HAP-1 (cell line): ENCODE results near the gene ILF2.

Experiments used
- DNase-seq, 2 experiments: peaks; one replicate each; pipeline ENCODE4 v3.0.0-alpha.2; 2016 to 2020; ENCODE audit warnings: low spot score in 2 of 2
- H3K27me3 ChIP-seq: fragments of 250-450 bp; sonication (Bioruptor Pico); 2 replicates; pipeline ENCODE4 v1.5.1; 2020; ENCODE audit warnings: low read depth, mild to moderate bottlenecking, moderate library complexity
- H3K36me3 ChIP-seq: fragments of 250-450 bp; sonication (Bioruptor Pico); replicated peaks from 2 replicates; pipeline ENCODE4 v1.5.1; 2020; ENCODE audit warnings: mild to moderate bottlenecking
- H3K4me1 ChIP-seq: fragments of 250-450 bp; sonication (Bioruptor Pico); 2 replicates; pipeline ENCODE4 v1.5.1; 2020; ENCODE audit warnings: mild to moderate bottlenecking
- H3K4me3 ChIP-seq: fragments of 250-450 bp; sonication (Bioruptor Pico); 2 replicates; pipeline ENCODE4 v1.5.1; 2020; ENCODE audit warnings: mild to moderate bottlenecking, moderate library complexity
- H3K9me3 ChIP-seq: fragments of 250-450 bp; sonication (Bioruptor Pico); 2 replicates; pipeline ENCODE4 v1.5.1; 2020; ENCODE audit warnings: mild to moderate bottlenecking, moderate library complexity
- in situ Hi-C: fragments of 300-500 bp; cut with MboI; formaldehyde crosslinking; loops from 3 replicates; pipeline ENCODE4 v1.14.3; 2020; ENCODE audit warnings: low sequenced_read_pairs, inconsistent platforms, mixed read lengths

The ILF2 gene

GRCh38 chr1:153633754-153634665 is 36.8 kb downstream of the ILF2 start, which contains the start of gene CHTOP:
CHTOP (plus strand) TSS chr1:153634066; CDS start chr1:153636589, 2,523 bp downstream.
- H3K27me3 ChIP-seq, result no peaks in the 10 kb centered on the region
- H3K4me1 ChIP-seq, result peaks cover 20% of the 10 kb centered on the region
- peaks cover 43% of the 10 kb centered on the region for H3K36me3 ChIP-seq
- no peaks in the 10 kb centered on the region for H3K9me3 ChIP-seq
- DNase-seq, result peak; percentile 97
- in situ Hi-C loops, result no loop called here
- peak within 1 kb of the TSS; percentile 100 for H3K4me3 ChIP-seq

GRCh38 chr1:153633161-153633753 is 37.5 kb downstream of the ILF2 start:
- H3K4me3 ChIP-seq, result peak overlapping the region; percentile 100
- no peak for DNase-seq
- H3K4me1 ChIP-seq, result peaks cover 20% of the 10 kb centered on the region
- H3K27me3 ChIP-seq, result no peaks in the 10 kb centered on the region
- H3K9me3 ChIP-seq, result no peaks in the 10 kb centered on the region
- H3K36me3 ChIP-seq, result peaks cover 36% of the 10 kb centered on the region
- in situ Hi-C loops, result no loop called here

- Histone ChIP-seq H3K36me3 (peaks cover 17% of the 10 kb centered on the region), H3K4me3 (no peak overlapping the region), H3K9me3 (no peaks in the 10 kb centered on the region), H3K4me1 (peaks cover 26% of the 10 kb centered on the region), H3K27me3 (no peaks in the 10 kb centered on the region)
- no peak for DNase-seq
- in situ Hi-C loops, result no loop called here
Measured at GRCh38 chr1:153631047-153632022, 39.5 kb downstream of the ILF2 start.

DNA sequence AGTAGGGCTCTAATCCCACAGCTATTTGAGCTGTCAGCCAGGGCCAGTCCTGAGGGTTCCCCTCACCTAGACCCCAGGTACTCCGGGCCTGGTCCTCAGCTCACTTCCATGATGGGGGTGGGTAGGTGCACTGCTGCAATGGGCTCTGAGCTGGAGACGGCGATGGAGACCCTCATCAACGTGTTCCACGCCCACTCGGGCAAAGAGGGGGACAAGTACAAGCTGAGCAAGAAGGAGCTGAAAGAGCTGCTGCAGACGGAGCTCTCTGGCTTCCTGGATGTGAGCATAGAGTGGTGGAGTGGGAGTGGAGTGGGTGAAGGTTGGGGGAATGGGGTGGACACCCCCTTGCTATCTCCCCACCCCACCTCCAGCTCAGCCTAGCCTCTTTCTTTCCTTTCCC is 40.4 kb downstream of the ILF2 start:
- in situ Hi-C loops, result no loop called here
- DNase-seq, result no peak
- Histone ChIP-seq H3K9me3 (no peaks in the 10 kb centered on the region), H3K27me3 (no peaks in the 10 kb centered on the region), H3K36me3 (peaks cover 12% of the 10 kb centered on the region), H3K4me1 (peaks cover 24% of the 10 kb centered on the region), H3K4me3 (no peak overlapping the region)

DNA sequence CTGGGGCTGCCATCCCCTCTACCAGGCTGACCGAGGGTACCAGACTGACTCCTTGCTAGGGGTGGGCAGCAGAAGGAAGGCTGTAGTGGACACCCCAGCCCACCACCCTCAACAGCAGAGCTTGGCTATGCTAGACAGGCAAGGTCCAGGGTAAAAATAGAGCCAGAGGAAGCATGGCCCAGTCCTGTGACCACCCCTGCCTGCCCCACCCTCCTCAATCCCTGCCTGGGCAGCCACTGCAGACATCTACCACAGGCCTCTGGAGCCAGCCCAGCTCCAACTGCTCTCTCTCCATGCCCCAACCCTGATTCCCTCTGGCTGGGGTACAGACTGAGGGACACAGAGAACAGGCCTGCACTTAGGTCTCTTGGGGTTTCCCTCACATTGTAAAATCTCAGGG is 40.8 kb downstream of the ILF2 start:
- Histone ChIP-seq H3K27me3 (no peaks in the 10 kb centered on the region), H3K4me3 (no peak overlapping the region), H3K36me3 (peaks cover 13% of the 10 kb centered on the region), H3K9me3 (no peaks in the 10 kb centered on the region), H3K4me1 (peaks cover 24% of the 10 kb centered on the region)
- in situ Hi-C loops, result no loop called here
- DNase-seq, result no peak

DNA sequence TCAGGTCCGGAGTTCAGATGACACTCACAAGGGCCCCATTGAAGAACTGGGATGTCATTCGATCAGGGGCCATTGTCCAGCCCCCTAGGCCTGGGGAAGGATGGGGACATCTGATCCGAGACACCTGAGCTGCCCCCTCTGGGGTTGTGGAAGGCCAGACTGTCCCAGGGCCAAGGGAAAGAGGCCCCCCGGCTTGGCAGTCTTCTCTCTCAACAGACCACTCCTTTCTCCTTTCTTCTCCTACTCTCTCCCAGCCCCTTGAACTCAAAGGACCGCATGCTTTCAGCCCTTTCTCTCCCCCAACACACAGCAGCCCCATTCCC is 41.5 kb downstream of the ILF2 start:
- no peak for DNase-seq

DNA sequence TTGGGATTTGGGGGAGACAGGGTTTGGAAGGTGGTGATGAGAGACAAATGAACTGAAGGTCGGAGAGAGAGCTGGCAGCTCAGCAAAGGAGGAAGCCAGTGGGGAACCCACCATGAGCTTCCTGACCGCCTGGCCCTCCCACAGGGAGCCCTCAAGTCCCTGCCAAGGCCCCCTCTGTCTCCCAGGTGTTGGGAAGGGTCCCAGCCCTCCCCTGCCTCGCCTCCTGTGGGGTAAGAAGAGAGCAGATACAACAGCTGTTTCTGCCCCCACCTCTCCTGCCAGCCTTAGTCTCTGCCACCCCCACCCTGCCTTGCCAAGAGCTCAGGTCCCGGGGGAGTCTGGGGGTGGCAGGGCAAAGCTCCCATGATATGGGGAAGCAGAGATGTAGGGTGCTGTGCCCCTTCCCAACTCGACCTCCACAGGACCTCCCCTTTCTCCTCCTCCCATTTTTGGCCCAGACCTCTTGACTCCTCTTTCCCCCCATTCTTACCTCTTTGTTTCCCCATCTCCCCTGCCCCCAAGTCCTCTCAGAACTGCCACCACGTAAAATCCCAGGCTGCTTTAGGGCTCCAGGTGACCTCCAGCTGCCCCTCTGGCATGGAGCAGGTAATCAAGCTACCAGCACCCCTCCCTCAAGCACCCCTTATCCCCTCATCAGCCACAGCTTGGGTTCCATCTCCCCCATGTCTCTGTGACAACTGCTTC is 42.0 kb downstream of the ILF2 start:
- Histone ChIP-seq H3K4me3 (no peak overlapping the region), H3K27me3 (no peaks in the 10 kb centered on the region), H3K36me3 (peaks cover 10% of the 10 kb centered on the region), H3K4me1 (peaks cover 24% of the 10 kb centered on the region), H3K9me3 (no peaks in the 10 kb centered on the region)
- in situ Hi-C loops, result no loop called here
- DNase-seq, result no peak

More for the DNA sequence above, 41.5 kb downstream of the ILF2 start:
- Histone ChIP-seq H3K9me3 (no peaks in the 10 kb centered on the region), H3K36me3 (peaks cover 13% of the 10 kb centered on the region), H3K4me1 (peaks cover 24% of the 10 kb centered on the region), H3K4me3 (no peak overlapping the region), H3K27me3 (no peaks in the 10 kb centered on the region)
- in situ Hi-C loops, result no loop called here

GRCh38 chr1:153627715-153628626 is 42.8 kb downstream of the ILF2 start, which contains the start of gene S100A1:
S100A1 (plus strand) TSS chr1:153628434; CDS start chr1:153630522, 2,088 bp downstream.
- Histone ChIP-seq H3K4me3 (peak within 1 kb of the TSS; percentile 34), H3K27me3 (no peaks in the 10 kb centered on the region), H3K4me1 (peaks cover 23% of the 10 kb centered on the region), H3K9me3 (no peaks in the 10 kb centered on the region), H3K36me3 (peaks cover 10% of the 10 kb centered on the region)
- no peak for DNase-seq
- in situ Hi-C loops, result no loop called here

GRCh38 chr1:153626904-153627714 is 43.7 kb downstream of the ILF2 start, which contains the start of gene S100A13:
S100A13 (minus strand) TSS chr1:153627505; CDS start chr1:153626472, 1,033 bp downstream.
- no peaks in the 10 kb centered on the region for H3K27me3 ChIP-seq
- in situ Hi-C loops, result no loop called here
- peak; percentile 90 to 95 for DNase-seq
- peaks cover 23% of the 10 kb centered on the region for H3K4me1 ChIP-seq
- peak within 1 kb of the TSS; percentile 34 for H3K4me3 ChIP-seq
- peaks cover 11% of the 10 kb centered on the region for H3K36me3 ChIP-seq
- H3K9me3 ChIP-seq, result no peaks in the 10 kb centered on the region

GRCh38 chr1:153626477-153626903 is 44.3 kb downstream of the ILF2 start:
- DNase-seq, result no peak
- Histone ChIP-seq H3K36me3 (peaks cover 11% of the 10 kb centered on the region), H3K27me3 (no peaks in the 10 kb centered on the region), H3K4me3 (peak overlapping the region; percentile 34), H3K4me1 (peaks cover 23% of the 10 kb centered on the region), H3K9me3 (no peaks in the 10 kb centered on the region)
- in situ Hi-C loops, result no loop called here

DNA sequence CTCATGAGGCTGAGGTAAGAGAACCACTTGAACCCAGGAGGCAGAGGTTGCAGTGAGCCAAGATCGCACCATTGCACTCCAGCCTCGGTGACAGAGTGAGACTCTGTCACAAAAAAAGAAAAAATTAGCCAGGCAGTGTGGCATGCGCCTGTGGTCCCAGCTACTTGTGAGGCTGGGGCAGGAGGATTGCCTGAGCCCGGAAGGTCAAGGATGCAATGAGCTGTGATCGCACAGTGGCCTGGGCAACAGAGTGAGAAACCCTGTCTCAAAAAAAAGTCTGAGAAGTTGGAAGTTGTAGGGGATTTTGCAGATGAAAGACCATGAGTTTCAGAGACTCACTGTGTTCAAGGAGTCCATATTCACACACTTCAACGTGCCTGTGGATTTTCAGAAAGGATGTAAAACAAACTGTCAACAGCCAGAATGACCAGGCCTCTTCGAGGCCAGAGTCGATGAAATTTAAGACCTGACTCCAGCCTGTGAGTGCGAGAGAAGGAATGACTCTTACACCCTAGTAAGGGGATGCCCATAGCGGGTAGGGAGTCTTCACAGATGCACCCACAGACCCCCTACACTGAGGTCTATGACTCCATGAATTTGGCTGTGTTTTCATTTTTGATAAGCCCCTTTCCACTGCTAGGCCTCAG is 45.7 kb downstream of the ILF2 start:
- in situ Hi-C loops, result no loop called here

More for the DNA sequence above, 45.7 kb downstream of the ILF2 start:
- DNase-seq, result no peak
- peaks cover 11% of the 10 kb centered on the region for H3K36me3 ChIP-seq
- no peak overlapping the region for H3K4me3 ChIP-seq
- H3K27me3 ChIP-seq, result no peaks in the 10 kb centered on the region
- H3K9me3 ChIP-seq, result no peaks in the 10 kb centered on the region
- H3K4me1 ChIP-seq, result peaks cover 19% of the 10 kb centered on the region
